ENCODE results near the gene PFDN5. TPM values are rescaled to one million over a fixed set of nuclear protein-coding genes. Genes with fewer than 3 reads are reported as not detected.

PFDN5 gene
- total RNA-seq, 1 experiment from 2014 or later, result 537 TPM

DNA sequence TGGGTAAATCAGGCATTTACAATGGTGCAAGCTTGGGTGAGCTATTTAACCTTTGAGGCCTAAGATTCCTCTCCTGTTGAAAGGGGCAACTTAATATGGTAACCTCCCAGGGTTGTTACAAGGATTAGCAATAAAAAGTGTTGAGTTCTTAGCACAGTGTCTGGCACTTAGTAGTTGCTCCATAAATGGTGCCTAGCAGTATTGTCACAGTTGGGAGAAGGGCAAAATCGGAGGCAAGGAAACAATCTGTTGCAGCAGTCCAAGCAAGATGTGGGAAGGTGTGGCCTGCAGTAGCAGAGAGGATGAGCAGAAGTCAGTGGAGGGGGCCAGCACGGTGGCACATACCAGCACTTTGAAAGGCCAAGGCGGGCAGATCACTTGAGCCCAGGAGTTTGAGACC, 48.1 kb downstream of the PFDN5 start:
- in situ Hi-C loops (cut with HindIII; ENCODE audit: low pct_unique_long_range_greater_than_20kb, low sequenced_read_pairs), result loop anchor here (10.0 kb wide), 1 partner anchor 81 kb away; the partner anchor contains the start of gene AMHR2

DNA sequence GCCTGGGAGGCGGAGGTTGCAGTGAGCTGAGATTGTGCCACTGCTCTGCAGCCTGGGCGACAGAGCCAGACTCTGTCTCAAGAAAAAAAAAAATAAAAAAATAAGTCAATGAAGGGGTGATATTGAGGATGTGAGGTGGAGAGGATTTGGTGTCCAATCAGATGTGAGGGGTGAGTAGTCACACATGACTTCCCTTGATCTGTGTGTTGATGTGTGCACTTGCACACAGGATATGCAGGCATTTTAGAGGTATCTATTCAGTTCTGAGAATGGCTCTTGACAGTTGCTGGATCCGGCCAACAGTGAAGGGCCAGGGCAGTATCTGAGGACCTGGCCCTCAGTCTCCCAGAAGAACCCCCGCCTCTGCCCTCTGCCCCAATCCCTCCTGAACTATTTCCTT, 48.6 kb downstream of the PFDN5 start:
- in situ Hi-C loops (cut with HindIII; ENCODE audit: low pct_unique_long_range_greater_than_20kb, low sequenced_read_pairs), result loop anchor here (10.0 kb wide), 1 partner anchor 81 kb away; the partner anchor contains the start of gene AMHR2
- no peak for DNase-seq (ENCODE audit: low read depth)

More for the DNA sequence above, 48.1 kb downstream of the PFDN5 start:
- DNase-seq (ENCODE audit: low read depth), result no peak

DNA sequence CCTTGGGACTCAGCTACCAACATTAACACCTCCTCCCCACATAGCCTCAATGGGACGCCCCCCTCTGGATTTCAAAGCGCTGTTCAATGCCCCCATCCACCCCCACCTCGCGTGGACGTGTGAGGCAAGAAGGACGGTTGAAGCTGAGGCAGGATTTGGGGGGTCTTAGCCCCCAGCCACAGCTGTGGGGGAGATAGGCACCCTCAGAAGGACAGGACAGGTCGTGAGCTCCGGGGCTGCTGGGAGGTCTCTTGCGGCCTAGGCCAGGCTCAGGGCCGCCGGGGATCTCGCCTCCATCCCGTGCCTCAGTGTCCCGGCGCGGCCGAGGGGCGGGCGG, 49.1 kb downstream of the PFDN5 start:
- no peak for DNase-seq (ENCODE audit: low read depth)
- in situ Hi-C loops (cut with HindIII; ENCODE audit: low pct_unique_long_range_greater_than_20kb, low sequenced_read_pairs), result loop anchor here (10.0 kb wide), 1 partner anchor 80 kb away; the partner anchor contains the start of gene AMHR2

DNA sequence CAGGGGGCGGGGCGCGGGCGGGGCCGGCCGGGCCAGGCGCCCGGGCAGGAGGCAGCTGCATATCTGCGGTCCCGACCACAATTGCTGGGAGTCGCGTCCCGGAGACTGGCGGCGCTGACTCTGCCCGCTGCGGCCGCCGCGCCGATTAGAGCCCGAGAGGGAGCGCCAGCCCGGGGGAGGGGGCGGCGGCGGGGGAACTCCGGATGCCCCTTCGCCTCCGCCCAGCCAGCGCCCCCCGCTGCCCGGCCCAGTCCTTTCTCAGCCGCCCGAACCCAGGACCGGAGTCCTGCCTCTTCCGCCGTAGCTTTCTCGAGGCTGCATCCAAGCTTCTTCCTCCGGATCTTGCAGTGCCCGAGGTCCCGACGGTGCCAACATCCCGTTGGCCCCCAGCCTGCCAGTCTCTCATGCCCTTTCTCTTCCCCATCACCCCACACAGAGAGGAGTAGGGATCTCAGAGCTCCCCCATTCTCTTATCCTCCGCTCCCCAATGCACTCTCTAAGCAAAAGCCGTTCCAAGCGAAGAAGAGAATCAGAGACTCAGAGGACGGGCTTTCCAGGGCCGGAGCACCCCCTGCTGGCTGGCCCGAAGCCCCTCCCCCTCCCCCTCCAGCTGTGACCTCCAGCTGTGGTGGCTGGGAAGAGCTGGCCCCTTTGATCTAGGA, 49.6 kb downstream of the PFDN5 start:
- DNase-seq (ENCODE audit: low read depth), result peak; percentile 74
- in situ Hi-C loops (cut with HindIII; ENCODE audit: low pct_unique_long_range_greater_than_20kb, low sequenced_read_pairs), result loop anchor here (10.0 kb wide), 1 partner anchor 80 kb away; the partner anchor contains the start of gene AMHR2

DNA sequence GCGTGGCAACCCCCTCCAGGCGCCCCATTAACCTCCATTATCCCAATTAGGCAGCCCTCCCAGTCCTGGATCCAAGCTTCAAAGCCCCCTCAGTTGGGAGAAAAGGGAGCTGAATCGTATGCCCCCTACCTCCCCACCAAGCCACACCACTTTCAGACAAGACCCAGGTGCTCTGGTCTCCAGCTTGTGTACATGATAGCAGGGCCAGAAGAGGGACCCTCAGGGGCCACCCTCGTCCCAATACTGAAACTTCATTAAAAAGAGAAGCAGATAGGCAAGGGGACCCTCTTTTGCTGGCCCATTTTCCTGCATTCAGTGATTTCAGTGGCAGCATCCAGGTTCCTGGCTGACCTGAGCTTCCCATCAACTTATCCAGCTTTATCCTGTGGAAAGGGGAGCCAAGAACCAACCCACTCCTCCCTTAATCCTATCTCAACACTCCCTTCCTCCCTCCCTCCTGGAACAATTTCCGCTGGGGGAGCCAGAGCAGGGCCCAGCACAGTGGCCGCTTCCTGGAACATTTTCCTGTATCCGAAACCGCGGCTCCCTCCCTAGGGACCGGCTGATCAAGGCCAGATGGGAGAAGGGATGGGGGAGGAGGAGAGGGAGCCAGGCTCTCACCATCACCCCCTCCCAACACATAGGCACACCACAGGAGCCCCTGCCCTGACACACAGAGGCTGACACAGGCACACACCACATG, 50.3 kb downstream of the PFDN5 start:
- DNase-seq (ENCODE audit: low read depth), result no peak
- in situ Hi-C loops (cut with HindIII; ENCODE audit: low pct_unique_long_range_greater_than_20kb, low sequenced_read_pairs), result loop anchor here (10.0 kb wide), 1 partner anchor 79 kb away; the partner anchor contains the start of gene AMHR2

DNA sequence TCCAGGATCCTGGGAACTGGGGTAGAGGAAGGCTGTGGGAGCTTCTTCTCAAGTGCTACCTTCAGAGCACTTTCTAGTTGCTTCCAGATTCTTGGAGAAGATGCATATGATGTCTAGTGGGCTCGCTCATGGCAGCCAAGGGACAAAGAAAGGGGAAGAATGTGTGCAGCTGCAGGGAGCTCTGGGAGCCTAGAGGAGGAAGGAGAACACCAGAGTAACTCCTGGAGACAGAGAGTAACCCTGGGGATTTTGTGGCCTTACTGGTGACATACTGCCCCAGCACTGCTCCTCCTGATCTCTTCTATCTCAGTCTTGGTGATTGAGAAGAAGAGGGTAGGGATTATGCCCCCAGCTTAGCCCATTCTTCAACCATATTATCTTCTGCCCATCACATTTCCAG, 51.1 kb downstream of the PFDN5 start:
- no peak for DNase-seq (ENCODE audit: low read depth)
- in situ Hi-C loops (cut with HindIII; ENCODE audit: low pct_unique_long_range_greater_than_20kb, low sequenced_read_pairs), result loop anchor here (10.0 kb wide), 1 partner anchor 78 kb away; the partner anchor contains the start of gene AMHR2

DNA sequence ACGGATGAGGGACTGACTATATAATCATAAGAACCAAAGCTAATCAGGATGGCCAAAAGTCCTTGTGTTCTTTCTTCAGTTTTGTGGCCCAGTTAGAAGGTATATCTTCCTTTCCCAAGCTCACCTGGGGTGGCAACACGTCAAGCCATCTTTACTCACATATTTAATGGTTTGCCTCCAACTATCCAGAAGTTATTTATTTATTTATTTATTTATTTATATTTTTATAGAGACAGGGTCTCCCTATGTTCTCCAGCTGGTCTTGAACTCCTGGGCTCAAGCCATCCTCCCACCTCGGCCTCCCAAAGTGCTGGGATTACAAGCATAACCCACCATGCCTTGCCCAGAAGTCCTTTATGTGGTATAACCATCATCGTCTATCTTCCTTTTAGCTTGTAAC, 52.6 kb downstream of the PFDN5 start:
- no peak for DNase-seq (ENCODE audit: low read depth)
- in situ Hi-C loops (cut with HindIII; ENCODE audit: low pct_unique_long_range_greater_than_20kb, low sequenced_read_pairs), result loop anchor here (10.0 kb wide), 1 partner anchor 77 kb away; the partner anchor contains the start of gene AMHR2

Other genes with a start within 250 kb of the PFDN5 start
- gene TNS2, start 245.5 kb upstream of the PFDN5 start, total RNA-seq (2014; rRNA removed; shearing (Covaris generic); ENCODE audit: low replicate concordance), result 5.1 and 5.6 TPM in 2 replicates
- gene SPRYD3, start 216.2 kb upstream of the PFDN5 start, total RNA-seq (2014; rRNA removed; shearing (Covaris generic); ENCODE audit: low replicate concordance), result 35.2 and 48.2 TPM in 2 replicates
- 265 TPM in 2 replicates for gene IGFBP6, start 197.9 kb upstream of the PFDN5 start, total RNA-seq (2014; rRNA removed; shearing (Covaris generic); ENCODE audit: low replicate concordance)
- gene SOAT2, start 192.1 kb upstream of the PFDN5 start, total RNA-seq (2014; rRNA removed; shearing (Covaris generic); ENCODE audit: low replicate concordance), result not detected in 2 replicates
- 6.2 and 6.8 TPM in 2 replicates for gene ZNF740, start 114.8 kb upstream of the PFDN5 start, total RNA-seq (2014; rRNA removed; shearing (Covaris generic); ENCODE audit: low replicate concordance)
- gene CSAD, start 114.6 kb upstream of the PFDN5 start, total RNA-seq (2014; rRNA removed; shearing (Covaris generic); ENCODE audit: low replicate concordance), result 2.5 and 3.6 TPM in 2 replicates
- gene ITGB7, start 88.3 kb upstream of the PFDN5 start, total RNA-seq (2014; rRNA removed; shearing (Covaris generic); ENCODE audit: low replicate concordance), result 26.4 and 38.6 TPM in 2 replicates
- gene RARG, start 63.3 kb upstream of the PFDN5 start, total RNA-seq (2014; rRNA removed; shearing (Covaris generic); ENCODE audit: low replicate concordance), result 25.2 and 28.6 TPM in 2 replicates
- gene ESPL1, start 27.2 kb upstream of the PFDN5 start, total RNA-seq (2014; rRNA removed; shearing (Covaris generic); ENCODE audit: low replicate concordance), result 24.6 and 36.2 TPM in 2 replicates
- 88.8 and 89.8 TPM in 2 replicates for gene MYG1, start 4.2 kb downstream of the PFDN5 start, total RNA-seq (2014; rRNA removed; shearing (Covaris generic); ENCODE audit: low replicate concordance)
- gene AAAS, start 26.1 kb downstream of the PFDN5 start, total RNA-seq (2014; rRNA removed; shearing (Covaris generic); ENCODE audit: low replicate concordance), result 112 and 154 TPM in 2 replicates
- not detected in 2 replicates for gene SP7, start 40.8 kb downstream of the PFDN5 start, total RNA-seq (2014; rRNA removed; shearing (Covaris generic); ENCODE audit: low replicate concordance)
- gene SP1, start 84.6 kb downstream of the PFDN5 start, total RNA-seq (2014; rRNA removed; shearing (Covaris generic); ENCODE audit: low replicate concordance), result 23.3 and 39.3 TPM in 2 replicates
- gene AMHR2, start 128.3 kb downstream of the PFDN5 start, total RNA-seq (2014; rRNA removed; shearing (Covaris generic); ENCODE audit: low replicate concordance), result not detected in 2 replicates
- gene PRR13, start 146.2 kb downstream of the PFDN5 start, total RNA-seq (2014; rRNA removed; shearing (Covaris generic); ENCODE audit: low replicate concordance), result 151 and 174 TPM in 2 replicates
- gene PCBP2, start 156.6 kb downstream of the PFDN5 start, total RNA-seq (2014; rRNA removed; shearing (Covaris generic); ENCODE audit: low replicate concordance), result 190 and 201 TPM in 2 replicates
- 23.2 and 31.1 TPM in 2 replicates for gene MAP3K12, start 203.9 kb downstream of the PFDN5 start, total RNA-seq (2014; rRNA removed; shearing (Covaris generic); ENCODE audit: low replicate concordance)
- gene TARBP2, start 205.7 kb downstream of the PFDN5 start, total RNA-seq (2014; rRNA removed; shearing (Covaris generic); ENCODE audit: low replicate concordance), result 101 and 110 TPM in 2 replicates
- not detected in 2 replicates for gene NPFF, start 211.9 kb downstream of the PFDN5 start, total RNA-seq (2014; rRNA removed; shearing (Covaris generic); ENCODE audit: low replicate concordance)

Measured in Caki2 (cell line).